Body of pancreas (tissue), 4 donors: ENCODE measurements around the gene TMUB1. TPM values are rescaled to one million over a fixed set of nuclear protein-coding genes. Genes with fewer than 3 reads are reported as not detected.
A peak's percentile ranks its signal among the peaks of the same experiment; 100 is the strongest.

ENCODE experiments used
- ATAC-seq: fragments of 150-250 bp; one replicate; pipeline ENCODE4 v1.9.1; 2016
- DNase-seq, 4 donors: peaks; one replicate each; pipeline ENCODE4 v3.0.0-alpha.2; 2019
- H3K27ac ChIP-seq, 4 donors: fragments of 200-600 bp; sonication (generic); 1 replicate in 3 of 4; 2 replicates in 1 of 4; pipeline versions ENCODE4 v1.5.1 to v1.6.1; 2016 to 2019; ENCODE audit warnings: mild to moderate bottlenecking in 1 of 4, mixed read lengths in 1 of 4, moderate library complexity in 1 of 4
- H3K27me3 ChIP-seq, 2 donors: fragments of 200-600 bp; sonication (generic); one replicate each; pipeline ENCODE4 v1.6.0; 2016; ENCODE audit warnings: mild to moderate bottlenecking in 1 of 2
- H3K36me3 ChIP-seq, 2 donors: fragments of 200-600 bp; sonication (generic); replicated peaks in 1 of 2; 2 replicates each; pipeline ENCODE4 v1.5.1; 2016; ENCODE audit warnings: low read depth in 2 of 2; ENCODE audit not compliant: insufficient read depth in 1 of 2
- H3K4me1 ChIP-seq: fragments of 200-600 bp; sonication (generic); one replicate; pipeline ENCODE4 v1.6.0; 2016
- H3K4me3 ChIP-seq, 2 donors: fragments of 200-600 bp; sonication (generic); 1 replicate in 1 of 2; 2 replicates in 1 of 2; pipeline ENCODE4 v1.5.1; 2016 to 2019
- H3K9me3 ChIP-seq, 3 donors: fragments of 200-600 bp; sonication (generic); 1 replicate in 2 of 3; 2 replicates in 1 of 3; pipeline ENCODE4 v1.5.1; 2016
- CTCF ChIP-seq, 7 experiments: fragments of 450-650 bp in 4 of 7; fragments of 200-600 bp in 3 of 7; sonication (generic) in 3 of 7; IDR thresholded peaks; one replicate each; pipeline ENCODE4 v1.5.1; 2016 to 2019; ENCODE audit warnings: antibody characterized with exemption in 7 of 7
- POLR2A ChIP-seq, 3 donors: fragments of 450-650 bp; IDR thresholded peaks; one replicate each; pipeline ENCODE4 v1.6.1; 2016; ENCODE audit warnings: antibody characterized with exemption in 3 of 3, mild to moderate bottlenecking in 2 of 3
- WGBS, 2 donors: methylation state at CpG; one replicate each; pipeline ENCODE4 v1.1.5; 2017; 5-methylcytosine and 5-hydroxymethylcytosine counted together
- intact Hi-C: fragments of 100-400 bp; cut with DNase I; formaldehyde crosslinking; loops from one replicate; pipeline ENCODE4 v1.15.1; 2023
- total RNA-seq, 2 donors: library from RNA; depleted of rRNA; stranded (reverse); fragments of >200 nt; gene quantifications; one replicate each; pipeline ENCODE4 v1.1.0, GENCODE V29; 2016

TMUB1 gene
- total RNA-seq, 2 donors from 2014 or later: 34.9 to 54.2 TPM

GRCh38 chr7:151085691-151086620 is 2.7 kb upstream of the TMUB1 start, which contains the start of gene AGAP3:
AGAP3 (plus strand) TSS chr7:151086475; CDS start chr7:151086742, 267 bp downstream.
- TF ChIP-seq POLR2A (IDR thresholded peaks at IDR 0.05): peak; percentile 67 to 86 (median 83)
- TF ChIP-seq CTCF (IDR thresholded peaks at IDR 0.05): no peak
- H3K27me3 ChIP-seq: no peaks in the 10 kb centered on the region
- intact Hi-C loops: no loop called here
- 1% methylated on average over 5 to 45 of the region's 84 CpGs for WGBS, 2 donors
- H3K4me3 ChIP-seq: peak within 1 kb of the TSS; percentile 83 to 84
- H3K27ac ChIP-seq: peak within 1 kb of the TSS; percentile 87 to 92 (median 88)
- DNase-seq: peak; percentile 90 to 94 (median 92)
- peak; percentile 71 for ATAC-seq
- no peaks in the 10 kb centered on the region for H3K9me3 ChIP-seq
- no peaks in the 10 kb centered on the region for H3K36me3 ChIP-seq
- peaks cover 79% of the 10 kb centered on the region for H3K4me1 ChIP-seq

- intact Hi-C loops: no loop called here
- no peak for ATAC-seq
- TF ChIP-seq CTCF (IDR thresholded peaks at IDR 0.05) (no peak), POLR2A (IDR thresholded peaks at IDR 0.05) (no peak)
- Histone ChIP-seq H3K4me1 (peaks cover 75% of the 10 kb centered on the region), H3K9me3 (no peaks in the 10 kb centered on the region), H3K27me3 (no peaks in the 10 kb centered on the region), H3K4me3 (no peak overlapping the region), H3K36me3 (no peaks in the 10 kb centered on the region), H3K27ac (peak overlapping the region; percentile 80 to 92 (median 85))
- DNase-seq: peak in 3 of 4 donors; percentile 48 to 66 (median 62)
- 24 to 31% methylated on average over 5 of the region's 5 CpGs for WGBS, 2 donors
These were observed 2.0 kb upstream of the TMUB1 start for GRCh38 chr7:151085329-151085690.

- Histone ChIP-seq H3K27me3 (no peaks in the 10 kb centered on the region), H3K4me3 (peak overlapping the region; percentile 82 to 87), H3K27ac (peak overlapping the region in 3 of 4 donors; percentile 89 to 92 (median 90)), H3K4me1 (peaks cover 73% of the 10 kb centered on the region), H3K9me3 (no peaks in the 10 kb centered on the region), H3K36me3 (no peaks in the 10 kb centered on the region)
- no peak for TF ChIP-seq POLR2A (IDR thresholded peaks at IDR 0.05)
- no peak for TF ChIP-seq CTCF (IDR thresholded peaks at IDR 0.05)
- WGBS, 2 donors: 4 to 10% methylated on average over 2 to 3 of the region's 3 CpGs
- no peak for DNase-seq
- intact Hi-C loops: no loop called here
- ATAC-seq: no peak
These were observed 499 bp upstream of the TMUB1 start for GRCh38 chr7:151083824-151084160.

- intact Hi-C loops: no loop called here
- DNase-seq (no peak), ATAC-seq (no peak)
- Histone ChIP-seq H3K9me3 (no peaks in the 10 kb centered on the region), H3K27ac (peak overlapping the region; percentile 76 to 92 (median 90)), H3K36me3 (no peaks in the 10 kb centered on the region), H3K4me1 (peaks cover 72% of the 10 kb centered on the region), H3K27me3 (no peaks in the 10 kb centered on the region), H3K4me3 (peak overlapping the region; percentile 82 to 87)
- 20 to 37% methylated on average over 22 to 38 of the region's 42 CpGs for WGBS, 2 donors
- TF ChIP-seq CTCF (IDR thresholded peaks at IDR 0.05) (no peak), POLR2A (IDR thresholded peaks at IDR 0.05) (no peak)
These were observed 887 bp downstream of the TMUB1 start for GRCh38 chr7:151082141-151083070.
